IMR-90 (cell line): ENCODE measurements around the gene CDK15. TPM values are rescaled to one million over a fixed set of nuclear protein-coding genes. Genes with fewer than 3 reads are reported as not detected.

Source experiments
- ATAC-seq: fragments of 200-7000 bp; cut with Tn5 transposase; 2 replicates; pipeline ENCODE4 v1.9.1; 2020; ENCODE audit warnings: low read depth, mild to moderate bottlenecking, moderate library complexity
- BruUV-seq: library from RNA; stranded (reverse); fragments of 400-500 nt; replicated peaks from 2 replicates; lab custom pipeline; 2021; lab: Mats Ljungman, UMichigan
- CTCF ChIA-PET: fragments of 300-600 bp; formaldehyde crosslinking; extraction: SDS; loops from one replicate; lab custom pipeline; 2021; ENCODE audit warnings: antibody characterized with exemption; lab: Yijun Ruan, JAX
- POLR2A ChIA-PET: fragments of 300-600 bp; sonication (Branson Sonifier 250); formaldehyde crosslinking; loops from one replicate; lab custom pipeline; 2022; ENCODE audit warnings: antibody characterized with exemption; ENCODE audit not compliant: unreplicated experiment; lab: Charles Lee
- DNase-seq: peaks from one replicate; pipeline ENCODE4 v3.0.0; 2013
- H2AFZ ChIP-seq: replicated peaks from 2 replicates; pipeline ENCODE3; 2013; ENCODE audit warnings: low read length, mild to moderate bottlenecking; ENCODE audit not compliant: poor library complexity
- H2AK5ac ChIP-seq: 2 replicates; pipeline ENCODE4 v1.6.1; 2013; ENCODE audit warnings: low read depth, low read length, inconsistent platforms
- H2AK9ac ChIP-seq: replicated peaks from 2 replicates; pipeline ENCODE3; 2013; ENCODE audit warnings: mild to moderate bottlenecking, low read depth, low read length, moderate library complexity; ENCODE audit not compliant: poor library complexity
- H2BK120ac ChIP-seq: 2 replicates; pipeline ENCODE4 v1.6.1; 2013; ENCODE audit warnings: low read depth, low read length, inconsistent platforms
- H2BK15ac ChIP-seq: 3 replicates; pipeline ENCODE4 v1.6.1; 2013; ENCODE audit warnings: low read depth, low read length, inconsistent platforms
- H2BK20ac ChIP-seq: 2 replicates; pipeline ENCODE4 v1.6.1; 2013; ENCODE audit warnings: low read depth, mild to moderate bottlenecking, inconsistent platforms, low read length, moderate library complexity
- H2BK5ac ChIP-seq: 2 replicates; pipeline ENCODE4 v1.6.1; 2013; ENCODE audit warnings: mild to moderate bottlenecking, low read depth, low read length, inconsistent platforms; ENCODE audit not compliant: poor library complexity, severe bottlenecking
- H3K14ac ChIP-seq: replicated peaks from 2 replicates; pipeline ENCODE4 v1.6.1; 2013; ENCODE audit warnings: low read depth, low read length, inconsistent platforms
- H3K18ac ChIP-seq: 2 replicates; pipeline ENCODE4 v1.6.1; 2013; ENCODE audit warnings: low read depth, low read length, control low read depth
- H3K23ac ChIP-seq: 2 replicates; pipeline ENCODE4 v1.6.1; 2013; ENCODE audit warnings: low read depth, low read length, inconsistent platforms
- H3K27ac ChIP-seq: 2 replicates; pipeline ENCODE4 v1.5.1; 2013; ENCODE audit warnings: mild to moderate bottlenecking, control low read depth, low read length; ENCODE audit not compliant: insufficient read depth
- H3K27me3 ChIP-seq: 2 replicates; pipeline ENCODE4 v1.6.1; 2013; ENCODE audit warnings: low read length; ENCODE audit not compliant: control insufficient read depth, insufficient read depth
- H3K36me3 ChIP-seq: 2 replicates; pipeline ENCODE4 v1.6.1; 2013; ENCODE audit warnings: low read length, mixed read lengths; ENCODE audit not compliant: control insufficient read depth, insufficient read depth
- H3K4ac ChIP-seq: 2 replicates; pipeline ENCODE4 v1.6.1; 2013; ENCODE audit warnings: low read depth, low read length, inconsistent platforms
- H3K4me1 ChIP-seq: 2 replicates; pipeline ENCODE4 v1.6.1; 2013; ENCODE audit warnings: low read length, mixed read lengths; ENCODE audit not compliant: control insufficient read depth, insufficient read depth
- H3K4me2 ChIP-seq: 2 replicates; pipeline ENCODE4 v1.6.1; 2013; ENCODE audit warnings: low read depth, mild to moderate bottlenecking, control low read depth, low read length, moderate library complexity
- H3K4me3 ChIP-seq: 2 replicates; pipeline ENCODE4 v1.5.1; 2013; ENCODE audit warnings: low read depth, mild to moderate bottlenecking, control low read depth, low read length, moderate library complexity; ENCODE audit not compliant: insufficient read depth
- H3K56ac ChIP-seq: 2 replicates; pipeline ENCODE4 v1.6.1; 2013; ENCODE audit warnings: low read length, inconsistent platforms; ENCODE audit not compliant: insufficient read depth; ENCODE audit errors: extremely low read depth
- H3K79me1 ChIP-seq, 2 experiments: 2 replicates each; pipeline ENCODE4 v1.6.1; 2013; ENCODE audit warnings: low read length in 2 of 2, inconsistent platforms in 1 of 2, low read depth in 1 of 2
- H3K9ac ChIP-seq: 2 replicates; pipeline ENCODE4 v1.6.1; 2013; ENCODE audit warnings: low read depth, low read length, control low read depth
- H3K9me1 ChIP-seq: 2 replicates; pipeline ENCODE4 v1.6.1; 2013; ENCODE audit warnings: low read length, inconsistent platforms; ENCODE audit not compliant: insufficient read depth
- H3K9me3 ChIP-seq: 2 replicates; pipeline ENCODE4 v1.6.1; 2013; ENCODE audit warnings: low read length; ENCODE audit not compliant: control insufficient read depth, insufficient read depth
- H4K20me1 ChIP-seq: 2 replicates; pipeline ENCODE4 v1.6.1; 2013; ENCODE audit warnings: low read length, inconsistent platforms; ENCODE audit not compliant: insufficient read depth
- H4K5ac ChIP-seq: 2 replicates; pipeline ENCODE4 v1.6.1; 2013; ENCODE audit warnings: mild to moderate bottlenecking, low read depth, low read length, control low read depth
- H4K8ac ChIP-seq, 2 experiments: 2 replicates each; pipeline ENCODE4 v1.6.1; 2013; ENCODE audit warnings: low read depth in 2 of 2, low read length in 2 of 2, control low read depth in 1 of 2, inconsistent platforms in 1 of 2
- H4K91ac ChIP-seq: 2 replicates; pipeline ENCODE4 v1.6.1; 2013; ENCODE audit warnings: low read depth, low read length, inconsistent platforms; ENCODE audit not compliant: insufficient read depth
- CEBPB ChIP-seq: IDR thresholded peaks from 2 replicates; pipeline ENCODE4 v1.6.1; 2012; ENCODE audit warnings: low read depth, low read length, improper control_type of control experiment
- CHD1 ChIP-seq: IDR thresholded peaks from 2 replicates; pipeline ENCODE4 v1.6.1; 2012; ENCODE audit warnings: low read depth, low read length, improper control_type of control experiment
- CTCF ChIP-seq: conservative IDR thresholded peaks from 2 replicates; pipeline ENCODE4 v1.5.1; 2012; ENCODE audit warnings: mild to moderate bottlenecking, low read depth, low read length, improper control_type of control experiment
- FOS ChIP-seq: fragments of 150-350 bp; IDR thresholded peaks from 2 replicates; pipeline ENCODE4 v1.6.1; 2016; ENCODE audit warnings: low read depth, low read length
- MAFK ChIP-seq: IDR thresholded peaks from 2 replicates; pipeline ENCODE4 v1.6.1; 2012; ENCODE audit warnings: low read depth, low read length, improper control_type of control experiment
- MAZ ChIP-seq: IDR thresholded peaks from 2 replicates; pipeline ENCODE4 v1.6.1; 2012; ENCODE audit warnings: low read depth, mild to moderate bottlenecking, low read length, improper control_type of control experiment, moderate library complexity, borderline replicate concordance
- MXI1 ChIP-seq: IDR thresholded peaks from 2 replicates; pipeline ENCODE4 v1.6.1; 2012; ENCODE audit warnings: low read depth, mild to moderate bottlenecking, low read length, moderate library complexity, borderline replicate concordance
- NFE2L2 ChIP-seq: fragments of 150-350 bp; IDR thresholded peaks from 2 replicates; pipeline ENCODE4 v1.6.1; 2016; ENCODE audit warnings: low read depth, mild to moderate bottlenecking, low read length
- POLR2A ChIP-seq: IDR thresholded peaks from 2 replicates; pipeline ENCODE4 v1.6.1; 2012; ENCODE audit warnings: mild to moderate bottlenecking, low read depth, low read length
- RCOR1 ChIP-seq: IDR thresholded peaks from 2 replicates; pipeline ENCODE4 v1.6.1; 2012; ENCODE audit warnings: mild to moderate bottlenecking, low read length, improper control_type of control experiment; ENCODE audit not compliant: insufficient replicate concordance
- SMC3 ChIP-seq: fragments of 150-350 bp; IDR thresholded peaks from 2 replicates; pipeline ENCODE4 v1.6.1; 2016; ENCODE audit warnings: low read depth, mild to moderate bottlenecking, antibody characterized with exemption, low read length, moderate library complexity
- USF2 ChIP-seq: fragments of 150-350 bp; IDR thresholded peaks from 2 replicates; pipeline ENCODE4 v1.6.1; 2017; ENCODE audit warnings: mild to moderate bottlenecking, antibody characterized with exemption, low read length, low read depth
- WGBS, 2 experiments: methylation state at CpG; one replicate each; pipeline versions ENCODE4 v1.1.5 to v1.1.7; 2013; ENCODE audit warnings: missing lambda C conversion rate in 2 of 2; ENCODE audit not compliant: insufficient read length in 1 of 2; ENCODE audit errors: extremely low coverage in 2 of 2; 5-methylcytosine and 5-hydroxymethylcytosine counted together
- dilution Hi-C: fragments of 300-500 bp; cut with HindIII; formaldehyde crosslinking; loops from one replicate; pipeline ENCODE4 v1.14.3; 2018; ENCODE audit warnings: low sequenced_read_pairs; ENCODE audit not compliant: unreplicated experiment
- in situ Hi-C: fragments of 300-500 bp; cut with MboI; formaldehyde crosslinking; loops from 3 replicates; pipeline ENCODE4 v1.14.3; 2019; ENCODE audit warnings: low sequenced_read_pairs, inconsistent platforms, mixed read lengths
- intact Hi-C: fragments of 100-400 bp; cut with micrococcal nuclease; formaldehyde crosslinking; loops from 2 replicates; pipeline ENCODE4 v1.10.0; 2022
- polyA plus RNA-seq, 3 experiments: library from polyadenylated mRNA; depleted of rRNA; stranded (reverse); fragments of >200 nt; gene quantifications; 2 replicates each; pipeline ENCODE4 v1.2.3, GENCODE V29; 2012; ENCODE audit warnings: low replicate concordance in 1 of 3
- total RNA-seq: library from RNA; depleted of rRNA; stranded (reverse); fragments of >200 nt; gene quantifications from 2 replicates; pipeline ENCODE4 v1.2.3, GENCODE V29; 2012

The CDK15 gene
- total and polyA plus RNA-seq, 2 of the 4 experiments (the other 2 are of a cell fraction) = 16.1 to 33.0 TPM

DNA sequence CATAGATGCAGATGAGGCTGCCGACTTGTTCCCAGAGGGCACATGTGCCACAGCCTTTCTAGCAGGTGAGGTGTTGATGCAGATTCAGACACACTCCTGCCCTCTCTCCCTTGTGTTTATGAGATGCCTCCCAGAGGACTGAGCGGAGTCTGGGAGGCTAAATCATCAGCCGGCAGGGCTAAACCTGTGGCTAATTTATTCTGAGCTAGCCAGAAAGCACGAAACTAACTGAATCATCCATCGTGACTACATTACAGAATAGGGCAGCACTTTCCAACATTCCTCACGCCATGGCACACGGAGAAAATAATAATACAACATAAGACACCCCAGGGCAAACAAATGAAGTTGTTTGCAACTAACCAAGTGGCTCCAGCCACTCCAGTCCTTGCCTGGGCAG lies 125.6 kb downstream of the CDK15 start:
- no peaks in the 10 kb centered on the region for H3K79me1 ChIP-seq
- intact Hi-C loops (no loop called here), dilution Hi-C loops (no loop called here), in situ Hi-C loops (no loop called here)
- BruUV-seq = no TSS peak
- no peak overlapping the region for H3K18ac ChIP-seq
- 0 out of 2 replicates have a peak, but pooled peaks cover 11% of the 10 kb centered on the region for H3K9me1 ChIP-seq
- H3K4me2 ChIP-seq = no peak overlapping the region
- no peaks in the 10 kb centered on the region for H4K20me1 ChIP-seq
- H2BK15ac ChIP-seq = no peak overlapping the region
- ChIA-PET POLR2A (no interaction called here), CTCF (no interaction called here)
- no peak overlapping the region for H4K5ac ChIP-seq
- no peak overlapping the region for H3K4me3 ChIP-seq
- H2BK120ac ChIP-seq = no peak overlapping the region
- ATAC-seq (peak; percentile 78), DNase-seq (peak; percentile 28)
- 0 out of 2 replicates have a peak overlapping the region, but pooled peaks have one; percentile 59 for H3K23ac ChIP-seq
- H3K27me3 ChIP-seq = no peaks in the 10 kb centered on the region
- peaks cover 8% of the 10 kb centered on the region for H3K4me1 ChIP-seq
- no peak overlapping the region; the same call in 1 of the 2 replicates for H2BK20ac ChIP-seq
- WGBS, 2 experiments = no CpG with 5 or more reads among the region's 7 CpGs
- H2AK9ac ChIP-seq = no peak overlapping the region
- no peak overlapping the region for H3K9ac ChIP-seq
- H2AFZ ChIP-seq = no peak overlapping the region
- peaks cover 2% of the 10 kb centered on the region; the same call in 1 of the 2 replicates for H3K9me3 ChIP-seq
- H3K36me3 ChIP-seq = no peaks in the 10 kb centered on the region
- H3K56ac ChIP-seq = no peak overlapping the region
- no peak overlapping the region for H4K8ac ChIP-seq
- no peak for TF ChIP-seq USF2
- no peak for TF ChIP-seq FOS
- no peak for TF ChIP-seq NFE2L2
- no peak for TF ChIP-seq CHD1
- no peak for TF ChIP-seq MAZ
- no peak for TF ChIP-seq MXI1
- TF ChIP-seq SMC3 = no peak
- TF ChIP-seq MAFK = no peak
- TF ChIP-seq RCOR1 = no peak
- no peak for TF ChIP-seq POLR2A
- no peak for TF ChIP-seq CTCF
- no peak for TF ChIP-seq CEBPB
- no peak overlapping the region for H3K4ac ChIP-seq
- peak overlapping the region; percentile 65; the same call in 1 of the 2 replicates for H2AK5ac ChIP-seq
- no peak overlapping the region for H3K27ac ChIP-seq
- no peak overlapping the region for H4K91ac ChIP-seq
- H2BK5ac ChIP-seq = no peak overlapping the region
- H3K14ac ChIP-seq = no peak overlapping the region
